HepG2 (cell line): ENCODE results near the gene POC1A. TPM values are rescaled to one million over a fixed set of nuclear protein-coding genes. Genes with fewer than 3 reads are reported as not detected.

ENCODE experiments used
- ATAC-seq: fragments of 200-7000 bp; cut with Tn5 transposase; 3 replicates; pipeline ENCODE4 v1.9.1; 2020; ENCODE audit warnings: mild to moderate bottlenecking, moderate library complexity
- BruUV-seq: library from RNA; stranded (reverse); fragments of 400-500 nt; replicated peaks from 2 replicates; lab custom pipeline; 2021; lab: Mats Ljungman, UMichigan
- CTCF ChIA-PET: fragments of 300-600 bp; formaldehyde crosslinking; extraction: SDS; loops from one replicate; lab custom pipeline; 2021; ENCODE audit warnings: low total read pairs, inconsistent platforms, low intra/inter-chr PET ratio; lab: Yijun Ruan, JAX
- POLR2A ChIA-PET: fragments of 350-600 bp; sonication (Branson Sonifier 250); formaldehyde crosslinking; loops from one replicate; lab custom pipeline; 2020; ENCODE audit warnings: antibody characterized with exemption, inconsistent platforms; lab: Yijun Ruan, JAX
- DNase-seq: peaks from one replicate; pipeline ENCODE4 v3.0.0-alpha.2; 2015; ENCODE audit warnings: low spot score
- FAIRE-seq: peaks from 3 replicates; lab custom pipeline; 2011; peaks lifted over from hg19 to GRCh38; lab: Jason Lieb, UNC
- H2AFZ ChIP-seq: one replicate; pipeline ENCODE4 v1.6.1; 2011; ENCODE audit warnings: low read length, inconsistent platforms
- H3K27ac ChIP-seq: fragments of 300-600 bp; 3 replicates; pipeline ENCODE4 v1.8.0; 2011; ENCODE audit warnings: mixed run types, mild to moderate bottlenecking, mixed read lengths, low read length, inconsistent platforms; ENCODE audit not compliant: insufficient read depth; ENCODE audit errors: extremely low read length
- H3K27me3 ChIP-seq, 2 experiments: fragments of 200-600 bp in 1 of 2; 2 replicates in 1 of 2; 3 replicates in 1 of 2; pipeline versions ENCODE4 v1.6.0 to v1.8.0; 2011; ENCODE audit warnings: low read length in 2 of 2, mild to moderate bottlenecking in 2 of 2, moderate library complexity in 2 of 2, inconsistent platforms in 1 of 2; ENCODE audit not compliant: insufficient read depth in 2 of 2, control insufficient read depth in 1 of 2
- H3K36me3 ChIP-seq, 2 experiments: fragments of 200-600 bp in 1 of 2; replicated peaks in 1 of 2; 2 replicates in 1 of 2; 3 replicates in 1 of 2; pipeline versions ENCODE4 v1.5.1 to v1.8.0; 2011; ENCODE audit warnings: low read length in 2 of 2, inconsistent platforms in 1 of 2; ENCODE audit not compliant: insufficient read depth in 2 of 2, control insufficient read depth in 1 of 2
- H3K4me1 ChIP-seq: 2 replicates; pipeline ENCODE4 v1.5.1; 2012; ENCODE audit warnings: low read length, inconsistent platforms; ENCODE audit not compliant: insufficient read depth
- H3K4me2 ChIP-seq: 2 replicates; pipeline ENCODE4 v1.6.0; 2011; ENCODE audit warnings: low read depth, low read length, inconsistent platforms
- H3K4me3 ChIP-seq, 3 experiments: fragments of 200-600 bp in 1 of 3; sonication (generic), shearing (Covaris generic) in 1 of 3; replicated peaks in 1 of 3; 2 replicates each; pipeline ENCODE4 v1.5.1; 2011 to 2016; ENCODE audit warnings: low read length in 3 of 3, inconsistent platforms in 2 of 3, low read depth in 2 of 3, mild to moderate bottlenecking in 2 of 3, control low read depth in 1 of 3, mixed read lengths in 1 of 3; ENCODE audit not compliant: insufficient read depth in 1 of 3
- H3K79me2 ChIP-seq: one replicate; pipeline ENCODE4 v1.6.1; 2011; ENCODE audit warnings: low read length, inconsistent platforms; ENCODE audit not compliant: insufficient read depth
- H3K9ac ChIP-seq: 2 replicates; pipeline ENCODE4 v1.6.0; 2011; ENCODE audit warnings: mild to moderate bottlenecking, low read depth, low read length, inconsistent platforms; ENCODE audit not compliant: insufficient read depth
- H3K9me3 ChIP-seq: 2 replicates; pipeline ENCODE4 v1.5.1; 2012; ENCODE audit warnings: mild to moderate bottlenecking, low read length
- H4K20me1 ChIP-seq: 2 replicates; pipeline ENCODE4 v1.6.0; 2011; ENCODE audit warnings: inconsistent platforms, mild to moderate bottlenecking, low read length, moderate library complexity; ENCODE audit not compliant: insufficient read depth
- CSRNP1 ChIP-seq: sonication (generic); formaldehyde crosslinking; IDR thresholded peaks from 2 replicates; pipeline ENCODE4 v1.8.1; 2023; ENCODE audit warnings: mild to moderate bottlenecking, missing genetic modification reagents
- FOXP1 ChIP-seq, 2 experiments: fragments of 450-650 bp in 1 of 2; IDR thresholded peaks; 2 replicates each; pipeline ENCODE4 v1.6.1; 2017 to 2018; ENCODE audit warnings: antibody characterized with exemption in 1 of 2
- KLF15 ChIP-seq: sonication (generic); formaldehyde crosslinking; IDR thresholded peaks from 2 replicates; pipeline ENCODE4 v1.8.1; 2023; ENCODE audit warnings: borderline replicate concordance, mild to moderate bottlenecking, inconsistent platforms, missing genetic modification reagents, mixed read lengths
- NFATC3 ChIP-seq: sonication (generic); formaldehyde crosslinking; IDR thresholded peaks from 2 replicates; pipeline ENCODE4 v1.5.1; 2020; ENCODE audit warnings: mild to moderate bottlenecking, missing genetic modification reagents
- NFE2 ChIP-seq: sonication (generic); formaldehyde crosslinking; IDR thresholded peaks from 2 replicates; pipeline ENCODE4 v1.4.0; 2020; ENCODE audit warnings: missing genetic modification reagents
- PLRG1 ChIP-seq: fragments of 450-650 bp; conservative IDR thresholded peaks from 2 replicates; pipeline ENCODE4 v1.6.1; 2016
- SNAPC5 ChIP-seq: sonication (generic); formaldehyde crosslinking; IDR thresholded peaks from 2 replicates; pipeline ENCODE4 v1.8.1; 2023; ENCODE audit warnings: mild to moderate bottlenecking, missing genetic modification reagents, borderline replicate concordance
- SP4 ChIP-seq: sonication (generic); formaldehyde crosslinking; IDR thresholded peaks from 2 replicates; pipeline ENCODE4 v1.8.1; 2023; ENCODE audit warnings: mild to moderate bottlenecking, missing genetic modification reagents
- SRF ChIP-seq: IDR thresholded peaks from 2 replicates; pipeline ENCODE4 v1.6.1; 2011; ENCODE audit warnings: mild to moderate bottlenecking, low read depth, low read length, moderate library complexity
- THYN1 ChIP-seq: sonication (generic); formaldehyde crosslinking; IDR thresholded peaks from 2 replicates; pipeline ENCODE4 v1.8.1; 2023; ENCODE audit warnings: low read depth, mild to moderate bottlenecking, moderate library complexity, missing genetic modification reagents, borderline replicate concordance
- ZBTB49 ChIP-seq: sonication (generic); formaldehyde crosslinking; IDR thresholded peaks from 2 replicates; pipeline ENCODE4 v1.4.0; 2020; ENCODE audit warnings: missing genetic modification reagents, borderline replicate concordance
- ZNF646 ChIP-seq: sonication (generic); formaldehyde crosslinking; IDR thresholded peaks from 2 replicates; pipeline ENCODE4 v1.9.0; 2021; ENCODE audit warnings: mild to moderate bottlenecking, missing genetic modification reagents
- WGBS: methylation state at CpG from one replicate; pipeline ENCODE4 v1.1.6; 2017; ENCODE audit warnings: low lambda C conversion rate; 5-methylcytosine and 5-hydroxymethylcytosine counted together
- in situ Hi-C: cut with HindIII; loops from 2 replicates; pipeline ENCODE4 v1.10.0; 2017; ENCODE audit warnings: low pct_unique_long_range_greater_than_20kb; ENCODE audit not compliant: extremely low pct_ligation_motif_present
- intact Hi-C: fragments of 100-400 bp; cut with micrococcal nuclease; formaldehyde crosslinking; loops from one replicate; pipeline ENCODE4 v1.10.0; 2022; ENCODE audit not compliant: unreplicated experiment
- polyA plus RNA-seq, 8 experiments: library from polyadenylated mRNA; depleted of rRNA in 3 of 8; stranded (reverse) in 7 of 8; unstranded in 1 of 8; fragments of >200 nt; fragmentation: Illumina TruSeq in 4 of 8; extraction: Trizol in 4 of 8; gene quantifications; 2 replicates each; pipeline versions ENCODE4 v1.2.1 to v1.2.3, GENCODE V29; 2011 to 2016; ENCODE audit warnings: low read depth in 4 of 8, missing spikeins in 1 of 8, mixed read lengths in 1 of 8; ENCODE audit not compliant: insufficient read depth in 1 of 8
- total RNA-seq, 5 experiments: library from RNA; depleted of rRNA; stranded (reverse); fragments of >200 nt; fragmentation: Illumina TruSeq; extraction: Trizol; gene quantifications; 2 replicates each; pipeline ENCODE4 v1.2.3, GENCODE V29; 2016; ENCODE audit warnings: low read depth in 1 of 5

Gene POC1A
- total and polyA plus RNA-seq, 2 of the 13 experiments (the other 11 are each of a cell fraction or from before 2014, with no cell fraction given), result 14.6 to 20.0 TPM

GRCh38 chr3:52132930-52133329, 21.3 kb downstream of the POC1A start:
- WGBS, result 99% methylated on average over 7 of the region's 8 CpGs
- no TSS peak for BruUV-seq
- in situ Hi-C loops, result no loop called here
- no peak for DNase-seq
- Histone ChIP-seq H3K4me2 (no peak overlapping the region), H4K20me1 (no peaks in the 10 kb centered on the region), H3K9ac (no peak overlapping the region), H3K4me3 (no peak overlapping the region), H3K79me2 (no peaks in the 10 kb centered on the region), H3K36me3 (peaks cover 11 to 32% of the 10 kb centered on the region in 2 experiments; a peak in 4 of 5 replicates), H3K27ac (no peak overlapping the region), H2AFZ (no peak overlapping the region), H3K27me3 (no peaks in the 10 kb centered on the region; a peak in 1 of 5 replicates), H3K4me1 (peaks cover 10% of the 10 kb centered on the region), H3K9me3 (no peaks in the 10 kb centered on the region)
- ChIA-PET CTCF (no interaction called here), POLR2A (no interaction called here)
- TF ChIP-seq PLRG1 (no peak), CSRNP1 (CRISPR knock-in tag) (no peak), NFATC3 (CRISPR knock-in tag) (no peak), ZNF646 (no peak), KLF15 (CRISPR knock-in tag) (no peak), SNAPC5 (CRISPR knock-in tag) (no peak), SP4 (CRISPR knock-in tag) (no peak), FOXP1 (IDR thresholded peaks at IDR 0.05) (no peak), FOXP1 (CRISPR knock-in tag; IDR thresholded peaks at IDR 0.05) (no peak), THYN1 (CRISPR knock-in tag) (no peak), NFE2 (CRISPR knock-in tag) (no peak), SRF (no peak), ZBTB49 (CRISPR knock-in tag) (no peak)
- no peak for FAIRE-seq
- ATAC-seq, result no peak
- intact Hi-C loops, result no loop called here
